IPS-18a (cell line): ENCODE results near the gene WDR73.

Experiments
- H3K27ac ChIP-seq: one replicate; pipeline ENCODE4 v1.5.1; 2013; ENCODE audit warnings: low read length
- H3K27me3 ChIP-seq: one replicate; pipeline ENCODE4 v1.6.1; 2013; ENCODE audit warnings: mild to moderate bottlenecking, low read length; ENCODE audit not compliant: control insufficient read depth, insufficient read depth
- H3K36me3 ChIP-seq: one replicate; pipeline ENCODE4 v1.6.1; 2013; ENCODE audit warnings: low read depth, low read length; ENCODE audit not compliant: control insufficient read depth
- H3K4me1 ChIP-seq: one replicate; pipeline ENCODE4 v1.6.1; 2013; ENCODE audit warnings: low read depth, low read length; ENCODE audit not compliant: control insufficient read depth
- H3K4me3 ChIP-seq: one replicate; pipeline ENCODE4 v1.5.1; 2013; ENCODE audit warnings: low read length
- H3K9ac ChIP-seq: one replicate; pipeline ENCODE4 v1.6.1; 2013; ENCODE audit warnings: mild to moderate bottlenecking, low read length, moderate library complexity
- H3K9me3 ChIP-seq: one replicate; pipeline ENCODE4 v1.6.1; 2013; ENCODE audit warnings: low read depth, low read length; ENCODE audit not compliant: control insufficient read depth

The WDR73 gene

GRCh38 chr15:84595660-84596059, 58.4 kb downstream of the WDR73 start:
- no peak overlapping the region for H3K9ac ChIP-seq
- H3K9me3 ChIP-seq, result no peaks in the 10 kb centered on the region
- H3K27me3 ChIP-seq, result no peaks in the 10 kb centered on the region

GRCh38 chr15:84594617-84595290, 59.3 kb downstream of the WDR73 start:
- Histone ChIP-seq H3K4me1 (peaks cover 7% of the 10 kb centered on the region), H3K9ac (no peak overlapping the region), H3K4me3 (no peak overlapping the region), H3K36me3 (no peaks in the 10 kb centered on the region), H3K9me3 (no peaks in the 10 kb centered on the region), H3K27me3 (no peaks in the 10 kb centered on the region), H3K27ac (no peak overlapping the region)

More at GRCh38 chr15:84595660-84596059, 58.4 kb downstream of the WDR73 start:
- Histone ChIP-seq H3K36me3 (no peaks in the 10 kb centered on the region), H3K4me3 (no peak overlapping the region), H3K4me1 (peaks cover 10% of the 10 kb centered on the region), H3K27ac (no peak overlapping the region)

DNA sequence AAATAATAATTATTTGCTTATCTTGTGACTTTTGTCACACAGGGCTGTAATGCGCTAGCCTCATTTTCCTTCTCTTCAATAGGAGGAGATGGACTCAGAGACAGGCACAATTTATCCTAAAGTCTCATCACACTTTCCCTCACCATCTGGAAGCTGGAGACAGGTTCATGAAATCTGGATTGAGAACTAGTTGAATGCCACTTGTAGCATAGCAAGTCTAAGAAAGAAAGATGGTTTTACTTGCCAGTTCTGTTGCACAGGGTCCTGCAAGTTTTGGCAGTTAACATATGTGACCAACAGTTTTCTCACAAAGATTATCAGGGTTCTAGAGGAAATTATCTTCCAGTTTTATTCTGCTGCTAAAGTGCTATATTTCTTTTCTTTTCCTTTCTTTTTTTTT, 62.3 kb downstream of the WDR73 start:
- H3K27ac ChIP-seq, result no peak overlapping the region
- H3K4me3 ChIP-seq, result no peak overlapping the region

GRCh38 chr15:84590406-84590805, 63.7 kb downstream of the WDR73 start:
- peaks cover 12% of the 10 kb centered on the region for H3K27me3 ChIP-seq
- no peak overlapping the region for H3K4me3 ChIP-seq
- no peak overlapping the region for H3K9ac ChIP-seq
- H3K4me1 ChIP-seq, result peaks cover 17% of the 10 kb centered on the region
- H3K27ac ChIP-seq, result no peak overlapping the region
- H3K9me3 ChIP-seq, result no peaks in the 10 kb centered on the region
- H3K36me3 ChIP-seq, result no peaks in the 10 kb centered on the region

More for the DNA sequence above, 62.3 kb downstream of the WDR73 start:
- Histone ChIP-seq H3K4me1 (peaks cover 14% of the 10 kb centered on the region), H3K9ac (no peak overlapping the region), H3K9me3 (no peaks in the 10 kb centered on the region), H3K36me3 (no peaks in the 10 kb centered on the region), H3K27me3 (peaks cover 12% of the 10 kb centered on the region)
